Neural progenitor cell (in vitro differentiated cells): ENCODE results near the gene BIRC7. TPM values are rescaled to one million over a fixed set of nuclear protein-coding genes. Genes with fewer than 3 reads are reported as not detected.
A peak's percentile ranks its signal among the peaks of the same experiment; 100 is the strongest.

Source experiments
- DNase-seq: peaks from one replicate; pipeline ENCODE4 v3.0.0-alpha.2; 2016; ENCODE audit warnings: low spot score
- H2AFZ ChIP-seq: fragments of 200-600 bp; sonication (generic); replicated peaks from 2 replicates; pipeline ENCODE4 v1.6.1; 2016; ENCODE audit warnings: antibody characterized with exemption
- H3F3A ChIP-seq: fragments of 200-600 bp; sonication (generic); 2 replicates; pipeline ENCODE4 v1.6.1; 2016; ENCODE audit warnings: antibody characterized with exemption, low read depth
- H3K27ac ChIP-seq: fragments of 200-600 bp; sonication (generic); 2 replicates; pipeline ENCODE4 v1.5.1; 2016; ENCODE audit warnings: mild to moderate bottlenecking
- H3K27me3 ChIP-seq: fragments of 200-600 bp; sonication (generic); 2 replicates; pipeline ENCODE4 v1.6.1; 2016; ENCODE audit warnings: mild to moderate bottlenecking, moderate library complexity
- H3K36me3 ChIP-seq: fragments of 200-600 bp; sonication (generic); 2 replicates; pipeline ENCODE4 v1.5.1; 2016
- H3K4me1 ChIP-seq: fragments of 200-600 bp; sonication (generic); 2 replicates; pipeline ENCODE4 v1.6.1; 2016; ENCODE audit warnings: mixed run types
- H3K4me2 ChIP-seq: fragments of 200-600 bp; sonication (generic); 2 replicates; pipeline ENCODE4 v1.6.1; 2016
- H3K4me3 ChIP-seq: fragments of 200-600 bp; sonication (generic); 2 replicates; pipeline ENCODE4 v1.5.1; 2016
- H3K79me2 ChIP-seq: fragments of 200-600 bp; sonication (generic); 2 replicates; pipeline ENCODE4 v1.6.1; 2016; ENCODE audit warnings: low read depth
- H3K9ac ChIP-seq: fragments of 200-600 bp; sonication (generic); 2 replicates; pipeline ENCODE4 v1.6.1; 2016
- H3K9me3 ChIP-seq: fragments of 200-600 bp; sonication (generic); 2 replicates; pipeline ENCODE4 v1.5.1; 2016; ENCODE audit warnings: low read depth
- H4K20me1 ChIP-seq: fragments of 200-600 bp; sonication (generic); 2 replicates; pipeline ENCODE4 v1.6.1; 2016; ENCODE audit warnings: low read depth
- H3K27ac Mint-ChIP-seq: 3 replicates; pipeline ENCODE4 v1.8.0; 2021; ENCODE audit warnings: mixed read lengths
- H3K27me3 Mint-ChIP-seq: 2 replicates; pipeline ENCODE4 v1.8.0; 2022; ENCODE audit warnings: low read depth, mild to moderate bottlenecking, inconsistent platforms, moderate library complexity, mixed read lengths; ENCODE audit not compliant: insufficient read depth
- H3K36me3 Mint-ChIP-seq: 3 replicates; pipeline ENCODE4 v1.8.0; 2021; ENCODE audit warnings: mixed read lengths
- H3K4me1 Mint-ChIP-seq: 3 replicates; pipeline ENCODE4 v1.8.0; 2021; ENCODE audit warnings: mixed read lengths
- H3K4me3 Mint-ChIP-seq: 3 replicates; pipeline ENCODE4 v1.8.0; 2021; ENCODE audit warnings: mild to moderate bottlenecking, moderate library complexity, mixed read lengths
- H3K9me3 Mint-ChIP-seq: 3 replicates; pipeline ENCODE4 v1.8.0; 2020; ENCODE audit warnings: mixed read lengths
- CTCF ChIP-seq: fragments of 200-600 bp; sonication (generic); IDR thresholded peaks from 2 replicates; pipeline ENCODE4 v1.5.1; 2017; ENCODE audit warnings: antibody characterized with exemption, mild to moderate bottlenecking
- EZH2 ChIP-seq: fragments of 200-600 bp; sonication (generic); IDR thresholded peaks from 2 replicates; pipeline ENCODE4 v1.6.1; 2017; ENCODE audit warnings: antibody characterized with exemption, mild to moderate bottlenecking, moderate library complexity
- EZH2phosphoT487 ChIP-seq: fragments of 200-600 bp; sonication (generic); IDR thresholded peaks from 2 replicates; pipeline ENCODE4 v1.6.1; 2017; ENCODE audit warnings: antibody characterized with exemption
- total RNA-seq: library from RNA; depleted of rRNA; stranded (reverse); fragments of >200 nt; gene quantifications from 2 replicates; pipeline ENCODE4 v1.2.3, GENCODE V29; 2015; ENCODE audit warnings: low replicate concordance

Gene BIRC7
- total RNA-seq, 1 donor from 2014 or later: not detected

- Histone ChIP-seq H3K9me3 (no peaks in the 10 kb centered on the region), H4K20me1 (peaks cover 6% of the 10 kb centered on the region), H3K27ac (no peak overlapping the region), H3K9ac (no peak overlapping the region), H3K4me1 (no peaks in the 10 kb centered on the region), H3K36me3 (no peaks in the 10 kb centered on the region), H3K79me2 (no peaks in the 10 kb centered on the region), H3F3A (no peaks in the 10 kb centered on the region), H3K4me3 (no peak overlapping the region), H3K27me3 (no peaks in the 10 kb centered on the region), H3K4me2 (no peak overlapping the region), H2AFZ (no peak overlapping the region)
- H3K27me3 Mint-ChIP-seq: peaks cover 3% of the 10 kb centered on the region
- peaks cover 2% of the 10 kb centered on the region for H3K36me3 Mint-ChIP-seq
- H3K4me3 Mint-ChIP-seq: no peak overlapping the region
- peak overlapping the region; percentile 46 for H3K27ac Mint-ChIP-seq
- no peaks in the 10 kb centered on the region for H3K4me1 Mint-ChIP-seq
- no peak for TF ChIP-seq EZH2phosphoT487
- no peak for TF ChIP-seq EZH2
- TF ChIP-seq CTCF: no peak
- no peak for DNase-seq
- no peaks in the 10 kb centered on the region for H3K9me3 Mint-ChIP-seq
These were observed 50.2 kb downstream of the BIRC7 start for GRCh38 chr20:63285636-63286615.

GRCh38 chr20:63286781-63287696 lies 51.3 kb downstream of the BIRC7 start:
- no peak overlapping the region for H2AFZ ChIP-seq
- no peak overlapping the region for H3K4me2 ChIP-seq
- H3K4me3 Mint-ChIP-seq: no peak overlapping the region
- H3K36me3 ChIP-seq: no peaks in the 10 kb centered on the region
- DNase-seq: no peak
- H3K27me3 Mint-ChIP-seq: peaks cover 3% of the 10 kb centered on the region
- H3K4me1 Mint-ChIP-seq: no peaks in the 10 kb centered on the region
- no peak overlapping the region for H3K4me3 ChIP-seq
- peaks cover 6% of the 10 kb centered on the region for H4K20me1 ChIP-seq
- no peaks in the 10 kb centered on the region for H3K4me1 ChIP-seq
- no peaks in the 10 kb centered on the region for H3K79me2 ChIP-seq
- no peaks in the 10 kb centered on the region for H3K9me3 ChIP-seq
- no peak overlapping the region for H3K27ac Mint-ChIP-seq
- TF ChIP-seq EZH2 (no peak), CTCF (no peak), EZH2phosphoT487 (no peak)
- no peak overlapping the region for H3K27ac ChIP-seq
- no peaks in the 10 kb centered on the region for H3F3A ChIP-seq
- no peaks in the 10 kb centered on the region for H3K9me3 Mint-ChIP-seq
- no peaks in the 10 kb centered on the region for H3K27me3 ChIP-seq
- H3K36me3 Mint-ChIP-seq: peaks cover 2% of the 10 kb centered on the region
- H3K9ac ChIP-seq: no peak overlapping the region

- Histone ChIP-seq H3K27me3 (no peaks in the 10 kb centered on the region), H3K79me2 (no peaks in the 10 kb centered on the region), H3K27ac (no peak overlapping the region), H3K4me3 (no peak overlapping the region), H2AFZ (no peak overlapping the region), H3K4me2 (no peak overlapping the region), H3F3A (no peaks in the 10 kb centered on the region), H3K9me3 (no peaks in the 10 kb centered on the region), H4K20me1 (peaks cover 6% of the 10 kb centered on the region), H3K9ac (no peak overlapping the region), H3K36me3 (no peaks in the 10 kb centered on the region), H3K4me1 (no peaks in the 10 kb centered on the region)
- no peak for TF ChIP-seq CTCF
- Mint-ChIP-seq H3K4me3 (no peak overlapping the region), H3K9me3 (no peaks in the 10 kb centered on the region), H3K36me3 (peaks cover 2% of the 10 kb centered on the region), H3K27me3 (peaks cover 3% of the 10 kb centered on the region), H3K4me1 (no peaks in the 10 kb centered on the region), H3K27ac (no peak overlapping the region)
- no peak for DNase-seq
These were observed 52.2 kb downstream of the BIRC7 start for GRCh38 chr20:63287697-63288580.
